ENCODE data around the gene ZNF483.

DNA sequence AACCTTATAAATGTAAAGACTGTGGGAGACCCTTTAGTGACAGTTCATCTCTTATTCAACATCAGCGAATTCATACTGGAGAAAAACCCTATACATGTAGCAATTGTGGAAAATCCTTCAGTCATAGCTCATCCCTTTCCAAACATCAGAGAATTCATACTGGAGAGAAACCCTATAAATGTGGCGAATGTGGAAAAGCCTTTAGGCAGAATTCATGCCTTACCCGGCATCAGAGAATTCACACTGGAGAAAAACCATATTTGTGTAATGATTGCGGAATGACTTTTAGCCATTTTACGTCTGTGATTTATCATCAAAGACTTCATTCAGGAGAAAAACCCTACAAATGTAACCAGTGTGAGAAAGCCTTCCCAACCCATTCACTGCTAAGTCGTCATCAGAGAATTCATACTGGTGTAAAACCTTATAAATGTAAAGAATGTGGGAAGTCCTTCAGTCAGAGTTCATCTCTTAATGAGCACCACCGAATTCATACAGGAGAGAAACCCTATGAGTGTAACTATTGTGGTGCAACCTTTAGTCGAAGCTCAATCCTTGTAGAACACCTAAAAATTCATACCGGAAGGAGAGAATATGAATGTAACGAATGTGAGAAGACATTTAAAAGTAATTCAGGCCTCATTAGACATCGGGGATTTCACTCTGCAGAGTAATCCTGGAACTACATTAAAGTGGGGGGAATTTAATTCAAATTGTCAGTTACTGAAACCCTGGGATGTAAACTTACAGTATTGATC lies 17.7 kb downstream of the ZNF483 start:
- no peak for TF ChIP-seq TAF1 (IDR thresholded peaks at IDR 0.05; ENCODE audit: low read depth, low read length)
- no peak for TF ChIP-seq POLR2AphosphoS5 (IDR thresholded peaks at IDR 0.05; ENCODE audit: low read depth, low read length)
- no peak for TF ChIP-seq POLR2A (IDR thresholded peaks at IDR 0.05; ENCODE audit: low read depth, low read length)
- TF ChIP-seq PAX5 (IDR thresholded peaks at IDR 0.05; ENCODE audit: insufficient read depth, low read length, severe bottlenecking) = no peak
- no peak for TF ChIP-seq SPI1 (IDR thresholded peaks at IDR 0.05; ENCODE audit: low read depth, low read length)

Data from GM12891 (cell line).